SK-N-MC (cell line): ENCODE data around the gene TMEM14A.

Experiments used
- EZH2 ChIP-seq: fragments of 200-600 bp; sonication (generic); IDR thresholded peaks from one replicate; pipeline ENCODE4 v1.6.1; 2017; ENCODE audit warnings: antibody characterized with exemption
- FOXP2 ChIP-seq: optimal IDR thresholded peaks from 2 replicates; pipeline ENCODE3; 2011; ENCODE audit warnings: mild to moderate bottlenecking, moderate library complexity; ENCODE audit not compliant: insufficient read depth; ENCODE audit errors: extremely low read length, control extremely low read depth
- POLR2AphosphoS5 ChIP-seq: IDR thresholded peaks from 2 replicates; pipeline ENCODE4 v1.6.1; 2012; ENCODE audit warnings: mild to moderate bottlenecking, low read depth, low read length, borderline replicate concordance

DNA sequence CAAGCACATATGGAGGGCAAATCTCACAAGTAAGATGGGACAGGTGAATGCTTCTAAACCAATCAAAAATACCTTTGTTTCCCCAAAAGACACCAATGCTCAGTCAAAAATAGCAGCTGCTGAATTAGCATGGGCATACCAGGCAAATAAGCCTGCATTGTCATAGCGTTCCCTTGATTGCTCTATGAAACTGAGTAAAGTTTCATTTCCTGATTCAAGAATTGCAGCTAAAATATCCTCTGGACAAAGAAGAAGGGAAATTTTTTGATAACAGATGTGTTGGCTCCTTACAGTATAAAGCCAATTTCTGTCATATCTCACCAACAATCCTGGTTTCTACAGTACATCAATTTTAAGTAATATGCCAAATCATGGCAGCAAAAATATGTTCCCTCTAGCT, 3.3 kb upstream of the TMEM14A start:
- no peak for TF ChIP-seq POLR2AphosphoS5
- TF ChIP-seq EZH2, result no peak
- no peak for TF ChIP-seq FOXP2
